ENCODE results near the gene BRCA1. TPM values are rescaled to one million over a fixed set of nuclear protein-coding genes. Genes with fewer than 3 reads are reported as not detected.

Gene BRCA1
- total RNA-seq, 4 donors from 2014 or later, result 4.9 to 8.0 (median 5.3) TPM

- Histone ChIP-seq H3K9me3 (no peaks in the 10 kb centered on the region), H3K36me3 (no peaks in the 10 kb centered on the region), H3K27me3 (no peaks in the 10 kb centered on the region), H3K4me3 (no peak overlapping the region), H3K27ac (peak overlapping the region; percentile 3), H3K4me1 (peaks cover 27% of the 10 kb centered on the region)
- TF ChIP-seq EP300 (IDR thresholded peaks at IDR 0.05), result no peak
- WGBS, result 58% methylated on average over 16 of the region's 16 CpGs
- no peak for DNase-seq (ENCODE audit: low spot score in 2 of 2)
Observed at GRCh38 chr17:43025766-43026537, 99.2 kb downstream of the BRCA1 start.

- DNase-seq (ENCODE audit: low spot score in 2 of 2), result peak in 1 of 2 donors; percentile 77
- Histone ChIP-seq H3K9me3 (no peaks in the 10 kb centered on the region), H3K27ac (peak overlapping the region; percentile 3), H3K4me1 (peaks cover 32% of the 10 kb centered on the region), H3K4me3 (peak overlapping the region; percentile 48), H3K36me3 (no peaks in the 10 kb centered on the region), H3K27me3 (no peaks in the 10 kb centered on the region)
- TF ChIP-seq POLR2AphosphoS5 (IDR thresholded peaks at IDR 0.05), result no peak
- TF ChIP-seq POLR2A (IDR thresholded peaks at IDR 0.05), result no peak
- no peak for TF ChIP-seq CTCF (IDR thresholded peaks at IDR 0.05)
- no peak for TF ChIP-seq EP300 (IDR thresholded peaks at IDR 0.05)
- 10% methylated on average over 23 of the region's 27 CpGs for WGBS
Observed at GRCh38 chr17:43025290-43025657, 99.9 kb downstream of the BRCA1 start.

- Histone ChIP-seq H3K9me3 (no peaks in the 10 kb centered on the region), H3K27ac (peak within 1 kb of the TSS; percentile 49), H3K4me3 (peak within 1 kb of the TSS; percentile 48), H3K36me3 (no peaks in the 10 kb centered on the region), H3K27me3 (no peaks in the 10 kb centered on the region), H3K4me1 (peaks cover 38% of the 10 kb centered on the region)
- WGBS, result under 1% methylated on average over 40 of the region's 61 CpGs
- TF ChIP-seq POLR2A (IDR thresholded peaks at IDR 0.05) (no peak), CTCF (IDR thresholded peaks at IDR 0.05) (peak; percentile 66 to 70), EP300 (IDR thresholded peaks at IDR 0.05) (no peak), POLR2AphosphoS5 (IDR thresholded peaks at IDR 0.05) (peak in 1 of 3 donors; percentile 35)
- DNase-seq (ENCODE audit: low spot score in 2 of 2), result peak; percentile 93 to 94
Observed at GRCh38 chr17:43024407-43025289, 100.5 kb downstream of the BRCA1 start, which contains the start of gene RND2. RND2 (plus strand) TSS chr17:43025231; CDS start chr17:43025348, 117 bp downstream.

GRCh38 chr17:43021741-43022512 is 103.2 kb downstream of the BRCA1 start, which contains the start of gene VAT1:
VAT1 (minus strand) TSS chr17:43022385; CDS start chr17:43022322, 63 bp downstream.
- Histone ChIP-seq H3K4me3 (peak within 1 kb of the TSS; percentile 95), H3K36me3 (peaks cover 11% of the 10 kb centered on the region), H3K27ac (peak within 1 kb of the TSS; percentile 91), H3K9me3 (no peaks in the 10 kb centered on the region), H3K27me3 (no peaks in the 10 kb centered on the region), H3K4me1 (peaks cover 56% of the 10 kb centered on the region)
- DNase-seq (ENCODE audit: low spot score in 2 of 2), result peak in 1 of 2 donors; percentile 83
- 1% methylated on average over 54 of the region's 80 CpGs for WGBS
- peak in 1 of 2 donors; percentile 45 for TF ChIP-seq POLR2A (IDR thresholded peaks at IDR 0.05)
- no peak for TF ChIP-seq CTCF (IDR thresholded peaks at IDR 0.05)

All from suprapubic skin (tissue), 4 donors.